Measurements from ENCODE around the gene TRAPPC10. TPM values are rescaled to one million over a fixed set of nuclear protein-coding genes. Genes with fewer than 3 reads are reported as not detected.
"Not testable (repeated sequence)": the region's sequence is repeated elsewhere in the genome, so short reads cannot be mapped to it uniquely, and the experiment has no call there.

The TRAPPC10 gene
- total RNA-seq, 1 donor from 2014 or later = 23.4 TPM

DNA sequence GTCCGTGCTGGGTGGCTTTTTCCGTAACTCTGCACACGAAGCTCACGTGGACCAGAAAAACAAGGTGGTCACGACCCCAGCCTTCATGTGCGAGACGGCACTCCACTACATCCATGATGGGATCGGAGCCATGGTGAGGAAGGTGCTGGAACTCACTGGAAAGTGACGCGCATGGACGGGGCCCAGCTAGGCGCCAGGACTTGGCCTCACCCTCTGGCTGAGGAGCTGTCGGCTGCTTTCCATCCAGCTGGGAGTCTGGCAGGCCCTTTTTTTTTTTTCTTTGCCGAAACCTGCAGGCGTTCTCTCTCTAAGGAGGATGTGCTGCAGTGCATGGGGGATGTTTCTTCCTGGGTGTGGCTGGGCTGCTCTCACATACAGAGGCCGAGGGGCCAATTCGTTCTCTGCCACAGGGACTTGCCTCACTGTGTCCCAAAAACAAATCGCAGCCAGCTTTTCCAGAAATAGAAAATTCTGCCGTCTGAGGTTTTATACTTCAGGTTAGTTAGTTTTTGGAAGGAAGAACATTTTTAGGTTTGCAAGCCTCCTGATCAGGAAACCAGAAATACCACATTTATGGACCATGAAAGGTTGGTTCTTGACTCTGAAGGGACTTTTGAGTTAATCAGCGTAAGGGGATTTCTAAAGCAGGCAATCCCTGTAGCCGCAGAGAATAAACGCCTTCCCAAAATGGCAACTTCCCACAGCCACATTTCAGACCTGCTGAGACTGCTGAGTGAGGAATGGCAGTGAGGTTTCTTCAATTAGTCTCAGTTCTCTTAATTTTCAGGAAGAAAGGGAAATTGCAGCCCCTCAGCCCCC is 132.9 kb downstream of the TRAPPC10 start:
- DNase-seq (ENCODE audit: low read depth, low spot score) = not testable (repeated sequence)

DNA sequence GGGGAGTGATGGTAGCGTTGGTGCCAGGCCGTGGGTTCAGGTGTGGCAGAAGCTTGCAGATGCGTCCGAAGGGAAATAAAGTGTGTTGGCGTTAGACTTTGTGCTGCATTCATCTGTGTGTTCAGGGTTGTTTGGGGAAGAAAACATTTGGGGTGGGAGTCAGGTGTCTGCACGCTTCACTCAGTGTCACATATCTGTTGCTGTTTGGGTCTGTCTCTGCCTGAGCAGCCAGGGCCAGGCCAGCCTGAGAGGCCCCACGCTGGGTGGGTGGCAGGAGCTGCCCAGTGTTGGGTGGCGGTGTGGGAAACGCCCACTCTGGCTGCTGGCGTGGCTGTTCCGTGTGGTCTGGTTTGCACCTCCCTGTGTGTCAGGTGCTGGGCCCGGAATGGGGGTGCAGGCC is 133.5 kb downstream of the TRAPPC10 start:
- DNase-seq (ENCODE audit: low read depth, low spot score) = not testable (repeated sequence)

DNA sequence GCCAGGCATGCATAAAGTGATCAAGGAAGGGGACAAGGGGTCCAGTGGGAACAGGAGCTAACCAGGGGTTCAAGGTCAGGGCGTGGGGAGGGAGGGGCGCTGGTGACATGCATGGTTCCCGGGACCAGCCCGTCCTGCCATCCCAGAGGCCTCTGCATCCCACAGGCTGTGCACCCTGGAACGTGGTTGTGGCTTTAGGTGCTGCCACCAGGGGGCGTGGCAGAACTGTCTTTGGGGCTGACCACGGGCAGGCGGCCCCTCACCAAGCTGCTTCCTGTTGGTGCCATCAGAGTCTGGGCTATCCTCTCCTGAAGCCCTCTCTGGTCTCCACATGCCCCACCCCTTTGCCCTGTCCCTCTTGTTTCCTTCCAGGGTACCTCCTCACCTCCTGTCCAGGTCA is 135.0 kb downstream of the TRAPPC10 start:
- not testable (repeated sequence) for DNase-seq (ENCODE audit: low read depth, low spot score)

DNA sequence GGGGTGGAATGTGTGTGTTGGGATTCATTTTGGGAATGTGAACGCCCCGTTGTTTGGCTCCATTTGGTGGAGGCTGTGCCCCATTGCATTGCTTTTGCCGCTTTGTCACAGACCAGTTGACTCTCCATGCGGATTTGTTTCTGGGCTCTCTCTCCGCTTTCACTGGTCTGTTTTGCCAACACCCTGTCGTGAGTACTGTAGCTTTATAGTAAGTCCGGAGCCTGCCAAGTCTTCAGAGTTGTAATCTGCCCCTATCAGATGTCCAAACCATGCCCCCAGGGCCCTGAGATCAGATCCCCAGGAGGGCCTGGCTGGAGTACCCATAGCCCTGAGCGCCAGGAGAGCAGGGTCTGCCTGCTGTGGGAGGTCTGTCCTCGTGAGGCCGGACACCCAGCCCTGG is 138.1 kb downstream of the TRAPPC10 start:
- DNase-seq (ENCODE audit: low read depth, low spot score) = not testable (repeated sequence)

DNA sequence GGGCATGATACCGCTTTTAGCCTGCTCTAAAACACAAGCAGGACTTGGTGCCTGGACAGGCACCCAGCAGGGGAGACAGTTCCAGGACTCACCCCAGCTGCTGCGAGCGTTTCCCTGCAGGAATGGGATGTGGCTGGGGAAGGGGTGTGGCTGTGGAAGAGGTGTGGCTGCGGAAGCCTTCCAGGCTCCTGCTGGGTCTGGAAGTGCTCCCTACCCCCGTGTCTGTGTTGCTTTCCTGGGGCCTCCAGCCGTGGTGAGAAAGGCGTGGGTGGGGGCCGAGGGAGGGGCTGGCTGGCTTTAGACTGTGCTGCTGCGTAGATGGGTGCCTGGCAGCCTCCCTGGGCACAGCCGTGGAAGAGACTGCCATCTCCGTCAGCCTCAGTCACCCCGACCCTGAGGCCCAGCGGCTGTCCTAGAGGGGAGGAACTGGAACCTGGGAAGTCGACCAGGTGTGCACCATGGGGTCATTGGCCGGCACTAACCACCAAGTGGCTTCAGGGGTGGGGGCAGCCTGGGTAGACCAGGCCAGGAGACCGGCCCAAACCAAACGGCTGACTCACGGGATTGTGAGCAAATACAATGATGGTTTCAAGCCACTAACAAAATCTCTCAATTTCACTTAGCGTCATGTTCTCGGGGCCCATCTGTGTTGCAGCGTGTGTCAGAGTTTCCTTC is 141.2 kb downstream of the TRAPPC10 start:
- not testable (repeated sequence) for DNase-seq (ENCODE audit: low read depth, low spot score)

DNA sequence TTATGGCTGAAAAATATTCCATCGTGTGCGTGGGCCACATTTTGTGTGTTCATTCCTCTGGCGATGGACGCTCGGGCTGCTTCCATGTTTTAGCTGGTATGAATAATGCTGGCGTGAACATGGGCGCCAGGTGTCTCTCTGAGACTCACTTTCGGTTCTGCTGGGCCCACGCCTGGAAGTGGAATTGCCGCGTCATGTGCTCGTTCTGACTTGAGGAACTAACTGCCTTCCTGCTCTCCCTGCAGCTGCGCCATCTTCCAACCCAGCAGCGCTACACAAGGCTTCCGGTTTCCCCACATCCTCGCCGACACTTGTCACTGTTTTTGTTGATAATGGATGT is 141.8 kb downstream of the TRAPPC10 start:
- DNase-seq (ENCODE audit: low read depth, low spot score) = not testable (repeated sequence)

DNA sequence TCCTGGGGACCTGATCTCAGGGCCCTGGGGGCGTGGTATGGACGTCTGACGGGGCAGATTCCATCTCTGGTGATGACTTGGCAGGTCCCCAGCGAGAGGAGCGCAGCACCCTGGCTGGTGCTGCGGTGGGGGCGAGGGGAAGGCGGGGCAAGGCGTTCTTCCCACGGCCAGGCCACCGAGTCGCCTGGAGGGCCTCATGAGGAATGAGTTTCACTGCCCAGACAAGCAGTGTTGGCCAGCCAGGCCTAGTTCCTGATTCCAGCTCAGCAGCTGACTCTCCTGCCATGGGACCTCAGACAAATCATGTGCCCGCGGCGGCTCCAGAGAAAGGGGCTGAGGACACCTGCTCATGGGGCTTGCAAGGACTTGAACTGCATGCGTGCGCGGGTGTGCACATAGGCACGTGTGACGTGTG is 142.7 kb downstream of the TRAPPC10 start:
- DNase-seq (ENCODE audit: low read depth, low spot score) = not testable (repeated sequence)

DNA sequence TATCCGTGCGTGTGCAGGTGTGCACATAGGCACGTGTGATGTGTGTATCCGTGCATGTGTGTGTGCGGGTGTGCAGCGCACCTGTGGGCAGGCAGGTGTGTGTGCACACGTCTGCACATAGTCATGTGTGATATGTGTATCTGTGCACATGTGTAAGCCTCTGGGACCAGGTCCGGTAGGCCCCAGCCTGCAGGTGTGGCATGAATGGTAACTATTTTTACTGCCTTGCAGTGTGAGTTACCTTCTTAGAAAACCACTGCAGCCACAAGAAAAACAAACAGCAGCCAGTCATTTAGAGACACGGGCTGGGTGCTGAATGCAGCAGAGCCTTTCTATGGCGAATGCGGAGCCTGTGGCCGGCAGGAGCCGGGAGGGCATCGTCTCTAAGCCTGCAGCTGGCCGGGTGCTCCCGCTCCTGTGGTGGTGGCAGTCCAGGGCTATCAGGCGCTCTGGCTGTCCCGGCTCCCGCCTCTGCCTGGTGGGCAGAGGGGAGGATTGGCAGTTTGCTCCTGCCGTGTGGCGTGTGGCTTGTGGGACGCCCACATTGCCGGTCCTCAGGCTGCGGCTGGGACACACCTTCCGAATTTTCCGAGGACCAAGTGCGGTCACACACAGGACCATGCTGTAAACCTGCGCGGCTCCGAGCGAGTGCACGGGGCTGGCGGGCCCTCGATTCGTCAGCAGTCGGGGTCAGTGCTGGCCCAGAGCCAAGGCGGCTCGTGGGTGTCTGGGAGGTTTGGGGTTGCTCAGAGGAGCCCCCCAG is 143.3 kb downstream of the TRAPPC10 start:
- not testable (repeated sequence) for DNase-seq (ENCODE audit: low read depth, low spot score)

DNA sequence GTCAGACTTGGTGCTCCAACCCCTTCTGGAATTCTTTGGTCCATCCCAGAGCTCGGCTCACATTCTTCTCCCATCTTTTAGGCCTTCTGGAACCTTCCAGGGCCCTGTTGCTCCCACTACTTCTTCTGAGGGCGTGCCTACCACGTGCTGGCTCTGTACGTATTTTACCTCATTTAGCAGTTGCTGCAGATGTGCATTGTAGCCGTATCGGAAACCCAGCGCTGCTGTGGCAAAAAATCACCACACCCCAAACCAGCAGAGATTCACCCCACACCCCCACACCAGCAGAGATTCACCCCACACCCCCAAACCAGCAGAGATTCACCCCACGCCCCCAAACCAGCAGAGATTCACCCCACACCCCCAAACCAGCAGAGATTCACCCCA is 143.9 kb downstream of the TRAPPC10 start:
- not testable (repeated sequence) for DNase-seq (ENCODE audit: low read depth, low spot score)

Other genes with a start within 250 kb of the TRAPPC10 start
- gene CSTB, start 236.0 kb upstream of the TRAPPC10 start, total RNA-seq = 15.4 and 20.6 TPM in 2 replicates
- 28.1 and 28.2 TPM in 2 replicates for gene RRP1, start 222.7 kb upstream of the TRAPPC10 start, total RNA-seq
- 43.7 and 80.9 TPM in 2 replicates for gene AGPAT3, start 147.1 kb upstream of the TRAPPC10 start, total RNA-seq
- 6.0 and 6.3 TPM in 2 replicates for gene PWP2, start 95.1 kb downstream of the TRAPPC10 start, total RNA-seq
- 9.9 and 10.4 TPM in 2 replicates for gene GATD3, start 121.4 kb downstream of the TRAPPC10 start, total RNA-seq
- 0.99 and 2.1 TPM in 2 replicates for gene ICOSLG, start 228.6 kb downstream of the TRAPPC10 start, total RNA-seq
- not detected in 2 replicates for gene DNMT3L, start 249.6 kb downstream of the TRAPPC10 start, total RNA-seq

Data from pulmonary artery endothelial cell (primary cell).